Adrenal gland (tissue), 12 donors: ENCODE measurements around the gene CACNA1D. TPM values are rescaled to one million over a fixed set of nuclear protein-coding genes. Genes with fewer than 3 reads are reported as not detected.

Experiments
- DNase-seq, 7 donors: peaks; one replicate each; pipeline ENCODE4 v3.0.0-alpha.2; 2019 to 2020
- H3K27ac ChIP-seq, 5 donors: fragments of 200-600 bp; sonication (generic) in 4 of 5; 1 replicate in 3 of 5; 2 replicates in 2 of 5; pipeline versions ENCODE4 v1.5.1 to v1.8.0; 2016 to 2020; ENCODE audit warnings: mild to moderate bottlenecking in 1 of 5
- H3K27me3 ChIP-seq: fragments of 200-600 bp; 2 replicates; pipeline ENCODE4 v1.8.0; 2021
- H3K36me3 ChIP-seq, 2 donors: fragments of 200-600 bp; replicated peaks in 1 of 2; 1 replicate in 1 of 2; 2 replicates in 1 of 2; pipeline versions ENCODE4 v1.5.1 to v1.8.0; 2018 to 2022
- H3K4me1 ChIP-seq, 2 donors: fragments of 200-600 bp; replicated peaks in 1 of 2; 1 replicate in 1 of 2; 2 replicates in 1 of 2; pipeline versions ENCODE4 v1.5.1 to v1.8.0; 2018 to 2021
- H3K4me3 ChIP-seq, 4 donors: fragments of 200-600 bp; sonication (generic) in 3 of 4; one replicate each; pipeline ENCODE4 v1.5.1; 2016 to 2018
- H3K9me3 ChIP-seq, 3 donors: fragments of 200-600 bp; sonication (generic) in 1 of 3; replicated peaks in 1 of 3; 1 replicate in 2 of 3; 2 replicates in 1 of 3; pipeline versions ENCODE4 v1.5.1 to v1.8.0; 2016 to 2021
- POLR2A ChIP-seq, 2 donors: fragments of 450-650 bp; IDR thresholded peaks; one replicate each; pipeline ENCODE4 v1.6.1; 2017; ENCODE audit warnings: antibody characterized with exemption in 2 of 2, mild to moderate bottlenecking in 2 of 2, moderate library complexity in 1 of 2
- WGBS, 4 donors: extraction: QIAGEN DNeasy Blood & Tissue Kit in 2 of 4; methylation state at CpG; one replicate each; pipeline versions ENCODE4 v1.1.5 to v1.1.7; 2013 to 2017; 5-methylcytosine and 5-hydroxymethylcytosine counted together
- intact Hi-C, 2 donors: fragments of 100-400 bp; cut with DNase I; formaldehyde crosslinking; loops; one replicate each; pipeline versions ENCODE4 v1.14.1 to v1.15.0; 2022 to 2023
- polyA plus RNA-seq, 3 donors: library from polyadenylated mRNA; stranded (reverse); fragments of 200-250 nt in 2 of 3; fragments of 350-450 nt in 1 of 3; fragmentation: Illumina TruSeq in 1 of 3; extraction: RNeasy Lipid Tissue Mini Kit (QIAGEN cat#74804) in 1 of 3; gene quantifications; one replicate each; pipeline ENCODE4 v1.2.3, GENCODE V29; 2013 to 2014
- total RNA-seq, 9 donors: library from RNA; depleted of rRNA in 4 of 9; stranded (reverse); fragments of >200 nt in 4 of 9; fragments of 120-200 nt in 1 of 9; fragmentation: NEBNext Ultra II Directional in 1 of 9; extraction: Animal tissue kit (Norgen Biotek cat#: 25700) in 1 of 9; gene quantifications; one replicate each; pipeline versions ENCODE4 v1.1.0 to v1.2.4, GENCODE V29; 2013 to 2023
- TF ChIP-seq, protein P1 (sequence below), 6 experiments: fragments of 450-650 bp in 4 of 6; fragments of 200-600 bp in 2 of 6; sonication (generic) in 1 of 6; IDR thresholded peaks; 1 replicate in 5 of 6; 2 replicates in 1 of 6; pipeline versions ENCODE4 v1.5.1 to v1.8.0; 2016 to 2021; ENCODE audit warnings: antibody characterized with exemption in 6 of 6, mild to moderate bottlenecking in 2 of 6, moderate library complexity in 1 of 6
- donor health status: healthy with polysubstance abuse.
- donor health status: Bipolar disorder and iron deficiency.
- donor health status: DM: yes; HTN: yes; CAD: no.
- donor health status: DM: no; HTN: no; CAD: no.
- donor health status: DM: no; HTN: no; CAD: no.
- donor health status: DM: yes; HTN: yes; CAD: no.

Gene CACNA1D
- total and polyA plus RNA-seq, 12 donors = 25.8 to 111 (median 63.0) TPM

DNA sequence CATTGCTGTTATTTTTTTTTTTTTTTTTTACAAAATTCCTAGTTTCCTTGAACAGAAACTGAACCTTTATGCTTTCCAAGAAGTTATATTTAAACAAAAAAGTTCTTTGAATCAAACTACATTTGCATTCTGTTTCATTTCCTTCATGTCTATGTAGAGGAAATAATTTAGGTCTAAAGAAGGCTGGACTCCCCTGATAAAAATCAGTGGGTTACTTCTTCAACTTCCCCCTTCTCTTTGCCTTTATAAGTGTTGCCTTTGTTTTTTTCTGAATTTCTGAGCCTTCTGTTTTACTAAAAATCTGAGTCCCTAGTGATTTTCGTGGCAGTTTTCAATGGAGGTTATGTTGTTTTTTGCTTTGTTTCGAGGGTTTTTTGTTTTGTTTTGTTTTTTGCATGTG lies 199.0 kb downstream of the CACNA1D start:
- Histone ChIP-seq H3K4me3 (no peak overlapping the region), H3K36me3 (no peaks in the 10 kb centered on the region), H3K9me3 (no peaks in the 10 kb centered on the region), H3K4me1 (no peaks in the 10 kb centered on the region), H3K27me3 (no peaks in the 10 kb centered on the region), H3K27ac (no peak overlapping the region)
- no peak for TF ChIP-seq POLR2A (IDR thresholded peaks at IDR 0.05)
- TF ChIP-seq, protein P1, sequence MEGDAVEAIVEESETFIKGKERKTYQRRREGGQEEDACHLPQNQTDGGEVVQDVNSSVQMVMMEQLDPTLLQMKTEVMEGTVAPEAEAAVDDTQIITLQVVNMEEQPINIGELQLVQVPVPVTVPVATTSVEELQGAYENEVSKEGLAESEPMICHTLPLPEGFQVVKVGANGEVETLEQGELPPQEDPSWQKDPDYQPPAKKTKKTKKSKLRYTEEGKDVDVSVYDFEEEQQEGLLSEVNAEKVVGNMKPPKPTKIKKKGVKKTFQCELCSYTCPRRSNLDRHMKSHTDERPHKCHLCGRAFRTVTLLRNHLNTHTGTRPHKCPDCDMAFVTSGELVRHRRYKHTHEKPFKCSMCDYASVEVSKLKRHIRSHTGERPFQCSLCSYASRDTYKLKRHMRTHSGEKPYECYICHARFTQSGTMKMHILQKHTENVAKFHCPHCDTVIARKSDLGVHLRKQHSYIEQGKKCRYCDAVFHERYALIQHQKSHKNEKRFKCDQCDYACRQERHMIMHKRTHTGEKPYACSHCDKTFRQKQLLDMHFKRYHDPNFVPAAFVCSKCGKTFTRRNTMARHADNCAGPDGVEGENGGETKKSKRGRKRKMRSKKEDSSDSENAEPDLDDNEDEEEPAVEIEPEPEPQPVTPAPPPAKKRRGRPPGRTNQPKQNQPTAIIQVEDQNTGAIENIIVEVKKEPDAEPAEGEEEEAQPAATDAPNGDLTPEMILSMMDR (IDR thresholded peaks at IDR 0.05) = no peak
- WGBS, 4 donors = 68 to 75% (median 70%) methylated on average over 2 of the region's 2 CpGs
- no peak for DNase-seq
- intact Hi-C loops = no loop called here

DNA sequence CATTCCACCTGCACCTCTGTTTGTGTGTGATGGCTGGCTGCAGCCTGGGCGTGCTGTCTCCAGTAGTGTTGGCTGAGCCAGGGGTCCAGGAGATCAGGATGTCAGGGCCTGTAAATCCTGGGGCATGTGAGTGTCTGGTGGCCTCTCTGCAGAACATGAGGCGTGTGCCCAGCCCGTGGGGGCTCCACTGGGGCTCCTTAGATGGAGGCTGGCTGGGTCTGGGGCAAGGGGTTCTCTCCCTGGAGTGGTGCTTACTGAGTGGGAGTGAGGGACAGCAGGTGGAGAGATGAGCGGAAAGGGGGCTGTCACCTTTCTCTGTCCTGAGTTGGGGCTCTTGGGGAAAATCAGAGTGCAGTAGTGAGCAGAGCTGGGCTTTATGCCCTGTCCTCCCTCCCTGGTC lies 199.6 kb downstream of the CACNA1D start:
- no peaks in the 10 kb centered on the region for H3K27me3 ChIP-seq
- H3K4me1 ChIP-seq = no peaks in the 10 kb centered on the region
- no peak overlapping the region for H3K4me3 ChIP-seq
- TF ChIP-seq, protein P1 (IDR thresholded peaks at IDR 0.05) = no peak
- no peak for TF ChIP-seq POLR2A (IDR thresholded peaks at IDR 0.05)
- peak in 1 of 7 donors; percentile 41 for DNase-seq
- H3K36me3 ChIP-seq = no peaks in the 10 kb centered on the region
- no peaks in the 10 kb centered on the region for H3K9me3 ChIP-seq
- 85 to 93% (median 90%) methylated on average over 4 of the region's 4 CpGs for WGBS, 4 donors
- no peak overlapping the region for H3K27ac ChIP-seq
- intact Hi-C loops = no loop called here

DNA sequence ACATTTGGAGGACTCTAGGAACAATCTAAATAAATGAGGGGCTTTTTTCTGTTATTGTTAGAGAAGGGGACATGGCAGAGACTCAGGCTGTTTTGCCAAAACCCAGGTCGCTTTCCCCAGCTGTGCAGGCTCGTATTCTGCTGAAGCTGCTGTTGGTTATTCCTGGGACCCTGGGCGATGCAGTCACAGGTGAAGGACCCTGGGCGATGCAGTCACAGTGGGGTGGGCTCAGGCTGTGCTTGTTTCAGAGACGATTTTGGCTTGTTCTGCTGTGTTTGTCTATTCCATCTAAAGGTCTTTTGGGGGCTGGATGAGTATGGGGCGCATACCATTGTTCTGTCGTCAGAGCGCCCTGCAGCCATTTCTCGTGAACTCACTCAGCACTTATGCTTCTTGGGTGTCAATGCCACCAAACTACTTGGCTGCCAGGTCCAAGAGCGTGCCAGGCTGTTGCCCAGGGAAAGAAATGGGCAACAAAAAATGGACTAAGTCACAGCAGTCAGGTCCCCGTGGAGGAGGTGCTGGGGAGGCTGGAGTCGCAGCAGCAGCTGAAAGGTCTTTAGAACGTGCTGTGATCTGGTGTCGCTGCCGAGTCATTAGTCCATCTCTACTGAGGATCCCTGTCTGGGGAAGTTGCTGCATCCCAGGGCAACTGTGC lies 200.4 kb downstream of the CACNA1D start:
- Histone ChIP-seq H3K27ac (no peak overlapping the region), H3K9me3 (no peaks in the 10 kb centered on the region), H3K36me3 (no peaks in the 10 kb centered on the region), H3K4me1 (no peaks in the 10 kb centered on the region), H3K27me3 (no peaks in the 10 kb centered on the region), H3K4me3 (no peak overlapping the region)
- peak in 1 of 7 donors; percentile 23 for DNase-seq
- 84 to 92% (median 89%) methylated on average over 11 to 15 of the region's 15 CpGs for WGBS, 4 donors
- intact Hi-C loops = no loop called here
- TF ChIP-seq POLR2A (IDR thresholded peaks at IDR 0.05) = no peak
- TF ChIP-seq, protein P1 (IDR thresholded peaks at IDR 0.05) = no peak

DNA sequence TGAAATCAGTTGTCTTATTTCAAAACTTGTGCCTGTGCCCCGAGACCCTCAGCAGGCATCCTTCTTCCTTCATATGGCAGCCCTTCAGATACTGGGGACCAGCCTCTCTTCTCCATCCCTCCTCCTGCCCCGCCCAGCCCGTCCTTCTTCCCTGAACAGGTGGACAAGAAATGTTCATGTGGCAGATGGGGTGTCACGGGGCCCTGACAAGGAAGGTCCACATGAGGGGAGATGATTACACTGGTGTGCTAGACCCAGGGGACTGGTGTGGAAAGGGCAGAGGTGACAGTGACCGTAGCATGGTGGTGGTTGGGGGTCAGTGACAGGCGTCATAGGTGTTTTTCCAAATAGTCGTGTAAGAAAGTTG lies 200.9 kb downstream of the CACNA1D start:
- DNase-seq = peak in 1 of 7 donors; percentile 46

More for the DNA sequence above, 200.9 kb downstream of the CACNA1D start:
- no peak overlapping the region for H3K27ac ChIP-seq
- 80 to 94% (median 88%) methylated on average over 4 to 7 of the region's 7 CpGs for WGBS, 4 donors
- TF ChIP-seq, protein P1 (IDR thresholded peaks at IDR 0.05) = no peak
- TF ChIP-seq POLR2A (IDR thresholded peaks at IDR 0.05) = no peak
- H3K36me3 ChIP-seq = no peaks in the 10 kb centered on the region
- H3K27me3 ChIP-seq = no peaks in the 10 kb centered on the region
- no peak overlapping the region for H3K4me3 ChIP-seq
- H3K9me3 ChIP-seq = no peaks in the 10 kb centered on the region
- intact Hi-C loops = no loop called here
- no peaks in the 10 kb centered on the region for H3K4me1 ChIP-seq
